ENCODE data around the gene CHAT. TPM values are rescaled to one million over a fixed set of nuclear protein-coding genes. Genes with fewer than 3 reads are reported as not detected.
"Not testable (repeated sequence)": the region's sequence is repeated elsewhere in the genome, so short reads cannot be mapped to it uniquely, and the experiment has no call there.

The CHAT gene
- total RNA-seq, 2 experiments from 2014 or later: not detected

GRCh38 chr10:49679480-49679893, 65.7 kb downstream of the CHAT start, which contains the start of gene C10orf53:
Gene C10orf53 (plus strand): TSS chr10:49679651. CDS start chr10:49679698, 47 bp downstream.
- intact Hi-C loops (cut with micrococcal nuclease): no loop called here
- Mint-ChIP-seq H3K4me3 (no peak within 1 kb of the TSS), H3K36me3 (ENCODE audit: low read depth) (no peaks in the 10 kb centered on the region), H3K27ac (no peak within 1 kb of the TSS), H3K27me3 (peaks cover 31% of the 10 kb centered on the region), H3K9me3 (peaks cover 16% of the 10 kb centered on the region), H3K4me1 (ENCODE audit: low read depth) (no peaks in the 10 kb centered on the region)
- ATAC-seq (peak; percentile 80), DNase-seq (peak; percentile 57)
- no peak for TF ChIP-seq CTCF (IDR thresholded peaks at IDR 0.05)
- POLR2A ChIA-PET: no interaction called here
- CTCF ChIA-PET: no interaction called here

DNA sequence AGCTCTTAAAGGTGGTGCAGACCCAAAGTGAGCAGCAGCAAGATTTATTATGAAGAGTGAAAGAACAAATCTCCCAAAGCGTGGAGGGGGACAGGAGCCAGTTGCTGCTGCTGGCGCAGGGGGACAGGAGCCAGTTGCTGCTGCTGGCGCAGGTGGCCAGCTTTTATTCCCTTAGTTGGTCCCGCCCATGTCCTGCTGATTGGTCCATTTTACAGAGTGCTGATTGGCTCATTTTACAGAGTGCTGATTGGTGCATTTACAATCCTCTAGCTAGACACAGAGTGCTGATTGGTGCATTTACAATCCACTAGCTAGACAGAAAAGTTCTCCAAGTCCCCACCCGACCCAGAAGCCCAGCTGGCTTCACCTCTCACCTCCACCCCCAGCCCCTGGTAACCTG, 68.6 kb downstream of the CHAT start:
- H3K4me3 Mint-ChIP-seq; H3K27ac Mint-ChIP-seq; intact Hi-C loops (cut with micrococcal nuclease); POLR2A ChIA-PET; H3K4me1 Mint-ChIP-seq (ENCODE audit: low read depth); H3K36me3 Mint-ChIP-seq (ENCODE audit: low read depth); DNase-seq; ATAC-seq; CTCF ChIA-PET: not testable (repeated sequence)
- Mint-ChIP-seq H3K9me3 (peaks cover 19% of the 10 kb centered on the region), H3K27me3 (peaks cover 36% of the 10 kb centered on the region)

DNA sequence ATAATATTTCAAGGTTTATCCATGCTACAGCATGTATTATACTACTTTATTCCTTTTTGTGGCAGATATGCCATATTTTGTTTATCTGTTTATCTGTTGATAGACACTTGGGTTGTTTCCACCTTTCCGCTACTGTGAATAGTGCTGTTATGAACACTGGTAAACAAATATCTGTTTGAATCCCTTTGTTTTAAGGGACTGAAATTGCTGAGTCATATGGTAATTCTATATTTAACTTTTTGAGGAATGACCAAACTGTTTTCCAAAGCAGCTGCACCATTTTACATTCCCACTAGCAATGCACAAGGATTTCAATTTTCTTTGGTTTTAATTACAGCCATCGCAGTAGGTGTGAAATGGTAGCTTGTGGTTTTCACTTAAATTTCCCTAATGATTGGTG, 69.0 kb downstream of the CHAT start:
- no peak for TF ChIP-seq CTCF (IDR thresholded peaks at IDR 0.05)

GRCh38 chr10:49686651-49687050, 72.8 kb downstream of the CHAT start:
- CTCF ChIA-PET: no interaction called here
- H3K27me3 Mint-ChIP-seq: peaks cover 52% of the 10 kb centered on the region
- H3K4me1 Mint-ChIP-seq (ENCODE audit: low read depth): no peaks in the 10 kb centered on the region
- no peak for ATAC-seq
- H3K4me3 Mint-ChIP-seq: no peak overlapping the region
- H3K27ac Mint-ChIP-seq: no peak overlapping the region
- POLR2A ChIA-PET: no interaction called here
- intact Hi-C loops (cut with micrococcal nuclease): no loop called here
- no peak for TF ChIP-seq CTCF (IDR thresholded peaks at IDR 0.05)
- H3K36me3 Mint-ChIP-seq (ENCODE audit: low read depth): no peaks in the 10 kb centered on the region
- H3K9me3 Mint-ChIP-seq: peaks cover 6% of the 10 kb centered on the region
- no peak for DNase-seq

More for the DNA sequence above, 69.0 kb downstream of the CHAT start:
- H3K27ac Mint-ChIP-seq: no peak overlapping the region
- DNase-seq: no peak
- ATAC-seq: no peak
- H3K27me3 Mint-ChIP-seq: peaks cover 37% of the 10 kb centered on the region
- no peaks in the 10 kb centered on the region for H3K4me1 Mint-ChIP-seq (ENCODE audit: low read depth)
- no peaks in the 10 kb centered on the region for H3K36me3 Mint-ChIP-seq (ENCODE audit: low read depth)
- CTCF ChIA-PET: no interaction called here
- POLR2A ChIA-PET: no interaction called here
- H3K9me3 Mint-ChIP-seq: peaks cover 16% of the 10 kb centered on the region
- intact Hi-C loops (cut with micrococcal nuclease): no loop called here
- no peak overlapping the region for H3K4me3 Mint-ChIP-seq

GRCh38 chr10:49688261-49688846, 74.5 kb downstream of the CHAT start:
- ATAC-seq (no peak), DNase-seq (no peak)
- intact Hi-C loops (cut with micrococcal nuclease): no loop called here
- ChIA-PET CTCF (interaction anchor here (0.7 kb wide), 1 partner anchor 93 kb away, joined by 3 read pairs; no protein-coding TSS in a partner anchor), POLR2A (no interaction called here)
- Mint-ChIP-seq H3K9me3 (peaks cover 6% of the 10 kb centered on the region), H3K36me3 (ENCODE audit: low read depth) (no peaks in the 10 kb centered on the region), H3K4me3 (no peak overlapping the region), H3K27me3 (peaks cover 66% of the 10 kb centered on the region), H3K4me1 (ENCODE audit: low read depth) (no peaks in the 10 kb centered on the region), H3K27ac (no peak overlapping the region)
- TF ChIP-seq CTCF (IDR thresholded peaks at IDR 0.05): no peak

All from activated CD8-positive, alpha-beta T cell treated with anti-CD3 and anti-CD28 coated beads for 36 hours (primary cell).